Thymus (tissue), 11 donors: ENCODE measurements around the gene ADCK1. TPM values are rescaled to one million over a fixed set of nuclear protein-coding genes. Genes with fewer than 3 reads are reported as not detected.
A peak's percentile ranks its signal among the peaks of the same experiment; 100 is the strongest.
"Not testable (repeated sequence)": the region's sequence is repeated elsewhere in the genome, so short reads cannot be mapped to it uniquely, and the experiment has no call there.

Experiments used
- DNase-seq, 9 donors: peaks; one replicate each; pipeline ENCODE4 v3.0.0-alpha.2; 2013; ENCODE audit warnings: low spot score in 9 of 9, low read depth in 6 of 9, missing footprints in 1 of 9
- H3K27ac ChIP-seq, 2 donors: one replicate each; pipeline ENCODE4 v1.5.1; 2013; ENCODE audit warnings: control low read depth in 1 of 2, low read depth in 1 of 2, low read length in 1 of 2, mild to moderate bottlenecking in 1 of 2, moderate library complexity in 1 of 2
- H3K27me3 ChIP-seq, 2 donors: one replicate each; pipeline ENCODE4 v1.5.1; 2013; ENCODE audit warnings: low read length in 1 of 2; ENCODE audit not compliant: control insufficient read depth in 2 of 2, insufficient read depth in 1 of 2
- H3K36me3 ChIP-seq, 2 donors: one replicate each; pipeline ENCODE4 v1.5.1; 2013; ENCODE audit warnings: low read length in 1 of 2, mild to moderate bottlenecking in 1 of 2, moderate library complexity in 1 of 2; ENCODE audit not compliant: control insufficient read depth in 2 of 2, insufficient read depth in 2 of 2
- H3K4me1 ChIP-seq, 2 donors: one replicate each; pipeline ENCODE4 v1.5.1; 2013; ENCODE audit warnings: low read length in 2 of 2; ENCODE audit not compliant: control insufficient read depth in 2 of 2, insufficient read depth in 2 of 2
- H3K4me3 ChIP-seq, 2 donors: one replicate each; pipeline ENCODE4 v1.5.1; 2013; ENCODE audit warnings: low read length in 2 of 2, control low read depth in 1 of 2, mild to moderate bottlenecking in 1 of 2
- H3K9me3 ChIP-seq, 2 donors: one replicate each; pipeline ENCODE4 v1.5.1; 2013; ENCODE audit warnings: low read length in 1 of 2, mild to moderate bottlenecking in 1 of 2; ENCODE audit not compliant: control insufficient read depth in 2 of 2, insufficient read depth in 1 of 2
- WGBS: extraction: QIAGEN DNeasy Blood & Tissue Kit; methylation state at CpG from one replicate; pipeline ENCODE4 v1.1.7; 2013; 5-methylcytosine and 5-hydroxymethylcytosine counted together
- polyA plus RNA-seq: library from polyadenylated mRNA; stranded (reverse); fragments of 200-250 nt; gene quantifications from one replicate; pipeline ENCODE4 v1.2.3, GENCODE V29; 2013
- total RNA-seq: library from RNA; stranded (reverse); fragments of 120-200 nt; gene quantifications from one replicate; pipeline ENCODE4 v1.2.4, GENCODE V29; 2013
- donor health status: healthy.

Gene ADCK1
- total and polyA plus RNA-seq, 2 donors = 2.8 to 8.7 TPM

DNA sequence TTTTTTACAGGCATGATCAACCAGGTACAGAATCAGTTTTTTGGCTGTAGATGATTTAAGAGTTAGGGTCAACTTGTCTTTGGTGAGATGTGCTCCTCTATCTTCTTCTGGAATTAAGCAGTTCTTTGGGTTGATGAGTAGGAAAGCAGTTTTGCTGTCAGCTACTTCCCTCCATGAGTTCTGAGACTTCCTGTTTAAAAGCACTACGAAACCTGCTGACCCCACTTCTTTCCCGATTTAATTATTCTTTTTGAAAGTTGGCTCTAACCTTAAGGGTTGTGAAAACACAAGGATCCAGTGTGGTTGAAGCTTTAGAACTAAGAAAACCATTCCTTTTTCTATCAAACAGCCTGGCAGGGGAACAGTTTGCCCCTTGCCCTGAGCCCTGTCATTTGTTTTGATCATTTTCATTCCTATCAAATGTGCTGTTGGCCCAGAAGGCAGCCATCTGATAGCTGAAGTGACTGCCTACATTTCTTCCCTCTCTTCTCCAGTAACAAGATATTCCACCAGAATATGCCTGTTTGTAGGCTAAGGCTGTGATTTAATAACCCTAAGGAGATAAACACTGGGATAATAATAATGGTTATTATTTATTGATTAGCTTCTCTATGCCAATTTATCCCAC is 31.4 kb upstream of the ADCK1 start:
- not testable (repeated sequence) for H3K9me3 ChIP-seq, H3K4me1 ChIP-seq, H3K27ac ChIP-seq, H3K27me3 ChIP-seq, DNase-seq, H3K4me3 ChIP-seq, H3K36me3 ChIP-seq
- 36% methylated on average over 2 of the region's 2 CpGs for WGBS

DNA sequence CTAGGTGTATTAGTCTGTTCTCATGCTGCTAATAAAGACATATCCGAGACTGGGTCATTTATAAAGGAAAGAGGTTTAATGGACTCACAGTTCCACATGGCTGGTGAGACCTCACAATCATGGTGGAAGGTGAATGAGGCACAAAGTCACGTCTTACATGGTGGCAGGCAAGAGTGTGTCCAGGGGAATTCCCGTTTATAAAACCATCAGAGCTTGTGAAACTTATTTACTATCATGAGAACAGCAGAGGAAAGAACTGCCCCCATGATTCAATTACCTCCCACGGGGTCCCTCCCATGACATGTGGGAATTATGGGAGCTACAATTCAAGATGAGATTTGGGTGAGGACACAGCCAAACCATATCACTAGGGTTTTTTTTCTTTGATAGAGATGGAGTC is 25.9 kb upstream of the ADCK1 start:
- H3K27ac ChIP-seq = not testable (repeated sequence)
- 92% methylated on average over 4 of the region's 4 CpGs for WGBS

DNA sequence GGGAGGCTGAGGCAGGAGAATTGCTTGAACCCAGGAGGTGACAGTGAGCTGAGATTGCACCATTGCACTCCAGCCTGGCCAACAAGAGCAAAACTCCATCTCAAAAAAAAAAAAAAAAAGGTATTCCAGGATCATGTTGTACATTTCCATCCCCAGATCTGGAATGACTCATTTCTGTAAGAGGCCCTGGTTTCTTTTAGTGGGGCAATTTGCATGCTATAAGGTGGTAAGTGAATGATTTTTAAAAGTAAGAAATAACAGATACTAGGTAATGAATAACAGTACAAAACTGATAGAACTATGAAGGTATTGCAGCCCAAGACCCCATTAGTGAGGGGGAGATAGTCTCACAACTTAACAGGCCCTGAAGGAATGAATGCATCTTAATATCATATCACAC is 17.7 kb upstream of the ADCK1 start:
- H3K36me3 ChIP-seq = no peaks in the 10 kb centered on the region
- no peak overlapping the region for H3K27ac ChIP-seq
- no peaks in the 10 kb centered on the region for H3K9me3 ChIP-seq
- DNase-seq = no peak
- no peak overlapping the region for H3K4me3 ChIP-seq
- H3K4me1 ChIP-seq = no peaks in the 10 kb centered on the region
- no peaks in the 10 kb centered on the region for H3K27me3 ChIP-seq

More for the DNA sequence above, 25.9 kb upstream of the ADCK1 start:
- not testable (repeated sequence) for H3K36me3 ChIP-seq, H3K9me3 ChIP-seq, H3K4me3 ChIP-seq, DNase-seq, H3K4me1 ChIP-seq, H3K27me3 ChIP-seq

DNA sequence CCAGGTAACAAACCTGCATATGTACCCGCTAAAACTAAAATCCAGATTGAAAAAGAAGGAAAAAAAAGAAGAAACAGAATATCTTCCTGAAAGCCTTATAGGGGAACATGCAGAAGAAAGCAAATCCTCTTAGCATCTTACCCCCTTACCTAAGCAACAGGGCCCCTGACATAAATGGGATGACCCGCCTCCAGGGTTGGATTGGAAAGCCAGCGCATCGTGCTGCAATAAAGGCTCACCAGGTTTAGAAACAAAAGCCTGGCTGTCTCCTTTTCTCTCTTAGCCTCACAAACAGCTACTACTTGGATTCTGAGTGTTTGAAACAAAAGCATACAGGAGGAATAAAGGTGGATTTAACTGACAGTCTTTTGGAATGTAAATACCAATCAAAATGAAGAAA is 13.8 kb upstream of the ADCK1 start:
- Histone ChIP-seq H3K4me1 (no peaks in the 10 kb centered on the region), H3K27me3 (no peaks in the 10 kb centered on the region), H3K36me3 (no peaks in the 10 kb centered on the region), H3K4me3 (no peak overlapping the region), H3K27ac (no peak overlapping the region), H3K9me3 (no peaks in the 10 kb centered on the region)
- WGBS = 57% methylated on average over 4 of the region's 4 CpGs
- no peak for DNase-seq

DNA sequence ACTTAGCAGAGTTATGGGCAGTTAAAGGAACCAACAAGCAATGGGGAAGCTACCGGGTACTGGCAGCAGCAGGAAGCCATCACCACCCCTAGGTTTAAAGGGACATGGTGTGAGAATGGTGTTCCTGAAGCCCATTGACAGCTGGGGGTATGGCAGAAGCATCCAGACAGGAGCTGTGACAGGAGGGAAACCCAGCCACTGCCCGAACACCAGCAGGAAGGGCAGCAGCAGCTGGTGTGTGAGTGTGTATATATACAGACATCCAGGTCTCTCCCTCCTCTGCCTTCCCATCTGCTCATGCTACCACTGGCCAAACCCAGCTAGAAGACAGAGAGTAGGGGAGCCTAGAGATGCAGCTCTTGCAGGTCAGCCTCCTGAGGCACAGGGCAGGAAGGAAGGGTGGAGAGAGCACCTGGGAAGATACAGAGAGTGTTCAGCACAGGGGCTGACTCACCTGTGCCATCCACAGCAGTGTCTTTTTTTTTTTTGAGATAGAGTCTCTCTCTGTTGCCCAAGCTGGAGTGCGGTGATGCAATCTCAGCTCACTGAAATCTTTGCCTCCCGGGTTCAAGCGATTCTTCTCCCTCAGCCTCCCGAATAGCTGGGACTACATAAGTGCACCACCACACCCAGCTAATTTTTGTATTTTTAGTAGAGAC is 9.2 kb upstream of the ADCK1 start:
- Histone ChIP-seq H3K4me1 (no peaks in the 10 kb centered on the region), H3K36me3 (no peaks in the 10 kb centered on the region), H3K27ac (no peak overlapping the region), H3K27me3 (no peaks in the 10 kb centered on the region), H3K9me3 (no peaks in the 10 kb centered on the region), H3K4me3 (no peak overlapping the region)
- DNase-seq = no peak
- whole genome bisulfite sequencing = 76% methylated on average over 6 of the region's 6 CpGs

DNA sequence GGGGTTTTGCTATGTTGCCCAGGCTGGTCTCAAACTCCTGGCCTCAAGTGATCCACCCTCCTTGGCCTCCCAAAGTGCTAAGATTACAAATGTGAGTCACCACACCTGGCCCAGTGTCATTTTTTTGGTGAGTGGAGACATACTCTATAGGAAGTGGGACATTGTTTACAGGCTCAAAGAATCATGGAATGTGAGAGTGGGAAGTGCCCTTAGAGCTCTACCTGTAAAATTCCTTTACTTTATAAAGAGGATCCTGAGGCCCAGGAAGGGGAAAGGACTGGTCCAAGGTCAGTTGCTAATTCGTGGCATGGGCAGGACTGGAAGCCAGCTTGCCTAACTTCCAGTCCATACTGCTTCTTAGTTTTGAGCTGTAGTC is 8.7 kb upstream of the ADCK1 start:
- H3K4me3 ChIP-seq = no peak overlapping the region
- no peaks in the 10 kb centered on the region for H3K36me3 ChIP-seq
- H3K27ac ChIP-seq = no peak overlapping the region
- DNase-seq = no peak
- no peaks in the 10 kb centered on the region for H3K4me1 ChIP-seq
- WGBS = 74% methylated on average over 1 of the region's 1 CpG
- H3K27me3 ChIP-seq = no peaks in the 10 kb centered on the region
- H3K9me3 ChIP-seq = no peaks in the 10 kb centered on the region

DNA sequence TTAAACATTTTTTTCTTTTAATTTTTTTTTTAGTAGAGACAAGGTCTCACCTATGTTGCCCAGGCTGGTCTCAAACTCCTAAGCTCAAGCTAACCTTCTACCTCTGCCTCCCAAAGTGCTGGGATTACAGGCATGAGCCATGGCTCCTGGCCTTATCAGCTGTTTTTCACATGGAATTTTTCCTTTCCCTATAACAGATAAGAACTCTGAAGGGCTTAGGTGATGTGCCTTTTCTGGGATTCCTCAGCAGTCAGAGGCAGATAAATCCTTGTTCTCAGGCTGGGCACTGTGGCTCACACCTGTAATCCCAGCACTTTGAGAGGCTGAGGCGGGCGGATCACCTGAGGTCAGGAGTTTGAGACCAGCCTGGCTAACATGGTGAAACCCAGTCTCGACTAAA is 6.7 kb upstream of the ADCK1 start:
- H3K27me3 ChIP-seq, DNase-seq, H3K36me3 ChIP-seq, H3K4me3 ChIP-seq, H3K27ac ChIP-seq, H3K9me3 ChIP-seq, H3K4me1 ChIP-seq: not testable (repeated sequence)
- WGBS = 91% methylated on average over 3 of the region's 3 CpGs

DNA sequence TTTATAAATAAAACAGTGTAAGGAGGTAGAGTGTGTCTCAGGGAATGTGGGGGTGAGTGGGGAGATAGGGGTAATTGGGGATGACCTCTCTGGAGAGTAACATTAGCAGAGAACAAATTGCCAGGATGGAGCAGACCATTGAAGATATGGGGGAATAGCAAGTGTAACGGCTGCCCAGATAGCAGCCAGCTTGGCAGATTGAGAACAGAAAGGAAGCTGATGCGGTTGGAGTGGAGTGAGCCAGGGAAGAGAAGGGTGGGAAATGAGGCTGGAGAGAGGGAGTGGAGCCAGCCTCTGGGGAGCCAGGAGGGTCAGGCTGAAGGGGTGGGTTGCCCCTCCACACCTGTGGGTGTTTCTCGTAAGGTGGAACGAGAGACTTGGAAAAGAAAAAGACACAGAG is 5.6 kb upstream of the ADCK1 start:
- no peak for DNase-seq
- Histone ChIP-seq H3K36me3 (no peaks in the 10 kb centered on the region), H3K4me3 (no peak overlapping the region), H3K9me3 (no peaks in the 10 kb centered on the region), H3K27ac (no peak overlapping the region), H3K4me1 (no peaks in the 10 kb centered on the region), H3K27me3 (no peaks in the 10 kb centered on the region)
- 82% methylated on average over 4 of the region's 4 CpGs for WGBS

DNA sequence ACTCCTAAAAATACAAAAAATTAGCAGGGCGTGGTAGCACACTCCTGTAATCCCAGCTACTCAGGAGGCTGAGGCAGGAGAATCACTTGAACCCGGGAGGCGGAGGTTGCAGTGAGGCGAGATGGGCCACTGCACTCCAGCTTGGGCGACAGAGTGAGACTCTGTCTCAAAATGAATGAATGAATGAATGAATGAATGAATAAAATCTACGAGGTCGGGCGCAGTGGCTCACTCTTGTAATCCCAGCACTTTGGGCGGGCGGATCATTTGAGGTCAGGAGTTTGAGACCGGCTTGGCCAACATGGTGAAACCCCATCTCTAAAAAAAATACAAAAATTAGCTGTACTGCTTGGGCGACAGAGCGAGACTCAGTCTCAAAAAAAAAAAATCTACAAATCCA is 453 bp upstream of the ADCK1 start:
- H3K27ac ChIP-seq, DNase-seq: not testable (repeated sequence)

More for the DNA sequence above, 453 bp upstream of the ADCK1 start:
- H3K36me3 ChIP-seq, H3K4me1 ChIP-seq, H3K9me3 ChIP-seq, H3K27me3 ChIP-seq: not testable (repeated sequence)
- 79% methylated on average over 13 of the region's 13 CpGs for WGBS
- H3K4me3 ChIP-seq = peak overlapping the region; percentile 70 to 93
